CD4-positive, alpha-beta T cell treated with Interleukin-6 for 4 hours (primary cell): Measurements from ENCODE around the gene BCR.
A peak's percentile ranks its signal among the peaks of the same experiment; 100 is the strongest.

Experiments used
- DNase-seq: peaks from one replicate; pipeline ENCODE4 v3.0.0-alpha.2; 2020; ENCODE audit warnings: mixed read lengths

The BCR gene

GRCh38 chr22:23177197-23177596 is 3.1 kb upstream of the BCR start:
- no peak for DNase-seq

- peak; percentile 74 for DNase-seq
These were observed 1.6 kb upstream of the BCR start for GRCh38 chr22:23178512-23179254.

GRCh38 chr22:23179381-23180299 is 669 bp upstream of the BCR start:
- no peak for DNase-seq

GRCh38 chr22:23180893-23181720 is 798 bp downstream of the BCR start:
- DNase-seq: peak; percentile 46

GRCh38 chr22:23181721-23182308 is 1.5 kb downstream of the BCR start:
- peak; percentile 17 for DNase-seq

GRCh38 chr22:23182309-23183060 is 2.2 kb downstream of the BCR start:
- DNase-seq: peak; percentile 48

- no peak for DNase-seq
These were observed 2.9 kb downstream of the BCR start for GRCh38 chr22:23183061-23183698.

- no peak for DNase-seq
These were observed 3.9 kb downstream of the BCR start for GRCh38 chr22:23184100-23184763.

GRCh38 chr22:23184764-23185113 is 4.4 kb downstream of the BCR start:
- no peak for DNase-seq

GRCh38 chr22:23187211-23187610 is 6.9 kb downstream of the BCR start:
- no peak for DNase-seq

- DNase-seq: no peak
These were observed 7.8 kb downstream of the BCR start for GRCh38 chr22:23187871-23188700.

GRCh38 chr22:23190526-23190925 is 10.2 kb downstream of the BCR start:
- no peak for DNase-seq

- DNase-seq: no peak
These were observed 11.8 kb downstream of the BCR start for GRCh38 chr22:23192133-23192532.

GRCh38 chr22:23192558-23192957 is 12.2 kb downstream of the BCR start:
- no peak for DNase-seq

GRCh38 chr22:23193196-23193827 is 13.0 kb downstream of the BCR start:
- DNase-seq: no peak

- no peak for DNase-seq
These were observed 13.6 kb downstream of the BCR start for GRCh38 chr22:23193882-23194281.

- no peak for DNase-seq
These were observed 15.9 kb downstream of the BCR start for GRCh38 chr22:23196165-23196564.

- DNase-seq: no peak
These were observed 17.5 kb downstream of the BCR start for GRCh38 chr22:23197836-23198235.

GRCh38 chr22:23199159-23199558 is 18.9 kb downstream of the BCR start:
- no peak for DNase-seq

- no peak for DNase-seq
These were observed 20.6 kb downstream of the BCR start for GRCh38 chr22:23200898-23201297.
